Measurements from ENCODE around the gene SLC35E1.

GRCh38 chr19:16581971-16582343, 9.7 kb upstream of the SLC35E1 start:
- TF ChIP-seq CTCF (IDR thresholded peaks at IDR 0.05) (no peak), POLR2AphosphoS5 (IDR thresholded peaks at IDR 0.05) (no peak)
